Astrocyte (in vitro differentiated cells and primary cell): ENCODE results near the gene TBXAS1. TPM values are rescaled to one million over a fixed set of nuclear protein-coding genes. Genes with fewer than 3 reads are reported as not detected.

Source experiments
- DNase-seq: peaks from one replicate; pipeline ENCODE4 v3.0.0-alpha.2; 2010; ENCODE audit warnings: low read depth
- FAIRE-seq: peaks from 2 replicates; lab custom pipeline; 2011; peaks lifted over from hg19 to GRCh38; lab: Jason Lieb, UNC
- H2AFZ ChIP-seq: 2 replicates; pipeline ENCODE4 v1.6.0; 2012; ENCODE audit warnings: low read depth, low read length, inconsistent platforms
- H3K27ac ChIP-seq: 2 replicates; pipeline ENCODE4 v1.5.1; 2011; ENCODE audit warnings: low read depth, low read length, inconsistent platforms
- H3K27me3 ChIP-seq: 2 replicates; pipeline ENCODE4 v1.6.0; 2011; ENCODE audit warnings: low read length, inconsistent platforms; ENCODE audit not compliant: insufficient read depth
- H3K36me3 ChIP-seq: 2 replicates; pipeline ENCODE4 v1.5.1; 2011; ENCODE audit warnings: low read length, inconsistent platforms; ENCODE audit not compliant: insufficient read depth
- H3K4me1 ChIP-seq: 2 replicates; pipeline ENCODE4 v1.5.1; 2011; ENCODE audit warnings: low read length, inconsistent platforms; ENCODE audit not compliant: insufficient read depth
- H3K4me2 ChIP-seq: 2 replicates; pipeline ENCODE4 v1.6.0; 2012; ENCODE audit warnings: low read length, inconsistent platforms
- H3K4me3 ChIP-seq: 2 replicates; pipeline ENCODE4 v1.5.1; 2011; ENCODE audit warnings: low read depth, mild to moderate bottlenecking, low read length, inconsistent platforms; ENCODE audit not compliant: insufficient read depth
- H3K79me2 ChIP-seq: 2 replicates; pipeline ENCODE4 v1.6.0; 2012; ENCODE audit warnings: mild to moderate bottlenecking, low read length, inconsistent platforms; ENCODE audit not compliant: insufficient read depth
- H3K9ac ChIP-seq: 2 replicates; pipeline ENCODE4 v1.6.0; 2012; ENCODE audit warnings: mild to moderate bottlenecking, low read length, inconsistent platforms
- H3K9me3 ChIP-seq: 2 replicates; pipeline ENCODE4 v1.5.1; 2012; ENCODE audit warnings: low read depth, mild to moderate bottlenecking, low read length, inconsistent platforms; ENCODE audit not compliant: insufficient read depth
- H4K20me1 ChIP-seq: 2 replicates; pipeline ENCODE4 v1.6.0; 2012; ENCODE audit warnings: low read length, inconsistent platforms; ENCODE audit not compliant: insufficient read depth
- H3K27ac Mint-ChIP-seq: one replicate; pipeline ENCODE4 v1.8.0; 2021; ENCODE audit warnings: mild to moderate bottlenecking, mixed read lengths; ENCODE audit not compliant: unreplicated experiment
- H3K27me3 Mint-ChIP-seq: one replicate; pipeline ENCODE4 v1.8.0; 2021; ENCODE audit warnings: low read depth, mixed read lengths; ENCODE audit not compliant: unreplicated experiment
- H3K36me3 Mint-ChIP-seq: one replicate; pipeline ENCODE4 v1.8.0; 2021; ENCODE audit warnings: low read depth, mixed read lengths; ENCODE audit not compliant: unreplicated experiment
- H3K4me1 Mint-ChIP-seq: one replicate; pipeline ENCODE4 v1.8.0; 2021; ENCODE audit warnings: low read depth, mixed read lengths; ENCODE audit not compliant: unreplicated experiment
- H3K4me3 Mint-ChIP-seq: one replicate; pipeline ENCODE4 v1.8.0; 2021; ENCODE audit warnings: mild to moderate bottlenecking, moderate library complexity, mixed read lengths; ENCODE audit not compliant: unreplicated experiment
- H3K9me3 Mint-ChIP-seq: one replicate; pipeline ENCODE4 v1.8.0; 2021; ENCODE audit warnings: mild to moderate bottlenecking, mixed read lengths; ENCODE audit not compliant: unreplicated experiment
- EZH2 ChIP-seq: IDR thresholded peaks from 2 replicates; pipeline ENCODE4 v1.6.1; 2012; ENCODE audit warnings: mild to moderate bottlenecking, low read length, inconsistent platforms; ENCODE audit not compliant: insufficient read depth
- total RNA-seq: library from RNA; stranded (reverse); gene quantifications from 2 replicates; pipeline ENCODE4 v1.2.1, GENCODE V29; 2021
- TF ChIP-seq, protein P1 (sequence below): IDR thresholded peaks from 2 replicates; pipeline ENCODE4 v1.5.1; 2011; ENCODE audit warnings: low read depth, mild to moderate bottlenecking, inconsistent platforms, low read length, moderate library complexity; ENCODE audit not compliant: insufficient read depth

Gene TBXAS1
- total RNA-seq, 1 donor from 2014 or later: 1.1 TPM

DNA sequence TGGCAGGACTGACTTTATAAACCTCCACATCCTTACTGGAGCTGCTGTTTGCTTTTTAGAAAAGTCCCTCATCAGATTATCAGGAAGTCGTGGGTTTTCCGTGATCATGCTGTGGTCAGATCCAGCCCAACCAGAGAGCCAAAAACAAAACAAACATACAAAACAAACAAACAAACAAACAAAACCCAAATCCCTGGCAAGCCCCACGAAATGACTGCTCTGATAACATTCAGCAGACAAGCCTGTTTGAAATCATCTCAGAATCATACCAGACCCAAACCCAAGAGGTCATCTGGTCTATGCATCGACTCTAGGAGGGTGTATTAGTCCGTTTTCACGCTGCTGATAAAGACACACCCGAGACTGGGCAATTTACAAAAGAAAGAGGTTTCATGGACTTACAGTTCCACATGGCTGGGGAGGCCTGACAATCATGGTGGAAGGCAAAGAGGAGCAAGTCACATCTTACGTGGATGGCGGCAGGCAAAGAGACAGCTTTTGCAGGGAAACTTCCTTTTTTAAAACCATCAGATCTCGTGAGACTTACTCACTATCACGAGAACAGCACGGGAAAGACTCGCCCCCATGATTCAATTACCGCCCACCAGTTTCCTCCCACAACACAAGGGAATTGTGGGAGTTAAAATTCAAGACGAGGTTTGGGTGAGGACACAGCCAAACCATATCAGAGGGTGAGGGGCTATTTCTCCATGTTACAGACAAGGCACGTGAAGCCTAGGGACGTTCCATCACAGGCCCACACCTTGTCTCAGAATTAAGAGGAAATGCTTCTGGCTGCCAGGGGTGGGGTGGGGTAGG lies 148.0 kb downstream of the TBXAS1 start:
- H3K4me2 ChIP-seq: no peak overlapping the region
- H4K20me1 ChIP-seq: no peaks in the 10 kb centered on the region
- no peaks in the 10 kb centered on the region for H3K36me3 ChIP-seq
- Mint-ChIP-seq H3K9me3 (peaks cover 6% of the 10 kb centered on the region), H3K4me3 (no peak overlapping the region), H3K4me1 (no peaks in the 10 kb centered on the region), H3K36me3 (no peaks in the 10 kb centered on the region), H3K27me3 (peaks cover 19% of the 10 kb centered on the region), H3K27ac (no peak overlapping the region)
- DNase-seq (no peak), FAIRE-seq (no peak)
- no peaks in the 10 kb centered on the region for H3K79me2 ChIP-seq
- H3K27me3 ChIP-seq: peaks cover 13% of the 10 kb centered on the region
- H3K9me3 ChIP-seq: no peaks in the 10 kb centered on the region
- H3K27ac ChIP-seq: no peak overlapping the region
- H3K4me3 ChIP-seq: no peak overlapping the region
- TF ChIP-seq, protein P1, sequence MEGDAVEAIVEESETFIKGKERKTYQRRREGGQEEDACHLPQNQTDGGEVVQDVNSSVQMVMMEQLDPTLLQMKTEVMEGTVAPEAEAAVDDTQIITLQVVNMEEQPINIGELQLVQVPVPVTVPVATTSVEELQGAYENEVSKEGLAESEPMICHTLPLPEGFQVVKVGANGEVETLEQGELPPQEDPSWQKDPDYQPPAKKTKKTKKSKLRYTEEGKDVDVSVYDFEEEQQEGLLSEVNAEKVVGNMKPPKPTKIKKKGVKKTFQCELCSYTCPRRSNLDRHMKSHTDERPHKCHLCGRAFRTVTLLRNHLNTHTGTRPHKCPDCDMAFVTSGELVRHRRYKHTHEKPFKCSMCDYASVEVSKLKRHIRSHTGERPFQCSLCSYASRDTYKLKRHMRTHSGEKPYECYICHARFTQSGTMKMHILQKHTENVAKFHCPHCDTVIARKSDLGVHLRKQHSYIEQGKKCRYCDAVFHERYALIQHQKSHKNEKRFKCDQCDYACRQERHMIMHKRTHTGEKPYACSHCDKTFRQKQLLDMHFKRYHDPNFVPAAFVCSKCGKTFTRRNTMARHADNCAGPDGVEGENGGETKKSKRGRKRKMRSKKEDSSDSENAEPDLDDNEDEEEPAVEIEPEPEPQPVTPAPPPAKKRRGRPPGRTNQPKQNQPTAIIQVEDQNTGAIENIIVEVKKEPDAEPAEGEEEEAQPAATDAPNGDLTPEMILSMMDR: no peak
- TF ChIP-seq EZH2: no peak
- H2AFZ ChIP-seq: no peak overlapping the region
- no peak overlapping the region for H3K9ac ChIP-seq
- no peaks in the 10 kb centered on the region for H3K4me1 ChIP-seq

DNA sequence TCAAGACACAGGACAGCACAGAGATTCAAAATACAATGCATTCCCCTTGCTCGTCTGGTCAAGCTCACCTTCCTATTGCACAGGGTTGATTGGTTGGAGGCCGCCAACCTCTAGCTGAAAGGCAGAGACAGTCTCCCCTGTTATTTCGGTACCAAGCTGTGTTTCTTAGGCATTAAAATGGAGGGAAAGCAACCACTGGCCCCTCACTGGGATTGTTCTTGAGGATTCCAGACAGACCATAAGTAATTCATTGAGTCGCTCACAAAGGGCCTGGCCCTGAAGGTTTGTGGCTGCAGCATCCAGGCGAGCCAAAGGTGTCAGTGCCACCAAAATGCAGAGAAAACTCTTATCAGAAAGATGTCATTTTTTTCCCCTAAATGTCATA lies 152.4 kb downstream of the TBXAS1 start:
- Mint-ChIP-seq H3K4me1 (no peaks in the 10 kb centered on the region), H3K27ac (no peak overlapping the region), H3K27me3 (peaks cover 22% of the 10 kb centered on the region), H3K36me3 (no peaks in the 10 kb centered on the region), H3K4me3 (no peak overlapping the region), H3K9me3 (peaks cover 6% of the 10 kb centered on the region)
- no peak overlapping the region for H3K9ac ChIP-seq
- H3K4me3 ChIP-seq: no peak overlapping the region
- no peaks in the 10 kb centered on the region for H3K79me2 ChIP-seq
- H3K27ac ChIP-seq: no peak overlapping the region
- H3K4me2 ChIP-seq: no peak overlapping the region
- no peaks in the 10 kb centered on the region for H3K36me3 ChIP-seq
- no peaks in the 10 kb centered on the region for H4K20me1 ChIP-seq
- H3K4me1 ChIP-seq: no peaks in the 10 kb centered on the region
- TF ChIP-seq, protein P1: no peak
- TF ChIP-seq EZH2: no peak
- no peak overlapping the region for H2AFZ ChIP-seq
- H3K9me3 ChIP-seq: no peaks in the 10 kb centered on the region
- H3K27me3 ChIP-seq: peaks cover 11% of the 10 kb centered on the region
- DNase-seq (no peak), FAIRE-seq (no peak)
